GM21447 (cell line): ENCODE measurements around the gene CDK5RAP2.

Experiments
- ATAC-seq: cut with Tn5 transposase; IDR thresholded peaks from one replicate; pipeline ENCODE4 v1.9.1; 2021; ENCODE audit not compliant: unreplicated experiment

Gene CDK5RAP2

DNA sequence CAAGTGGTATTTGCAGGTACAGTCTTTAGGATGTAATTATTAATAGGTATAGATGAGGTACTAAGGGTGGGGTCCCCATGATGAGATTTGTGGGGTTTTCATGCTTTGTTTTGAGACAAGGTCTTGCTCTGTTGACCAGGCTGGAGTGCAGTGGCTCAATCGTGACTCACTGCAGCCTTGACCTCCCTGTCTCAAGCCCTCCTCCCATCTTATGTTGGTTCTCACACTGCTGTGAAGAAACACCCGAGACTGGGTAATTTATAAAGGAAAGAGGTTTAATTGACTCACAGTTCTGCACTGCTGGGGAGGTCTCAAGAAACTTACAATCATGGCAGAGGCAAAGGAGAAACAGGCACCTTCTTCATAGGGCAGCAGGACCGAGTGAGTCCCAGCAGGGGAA is 217.5 kb downstream of the CDK5RAP2 start:
- ATAC-seq = no peak

- no peak for ATAC-seq
Measured at GRCh38 chr9:120361551-120361950, 218.4 kb downstream of the CDK5RAP2 start.

GRCh38 chr9:120360510-120360909 is 219.5 kb downstream of the CDK5RAP2 start:
- no peak for ATAC-seq

DNA sequence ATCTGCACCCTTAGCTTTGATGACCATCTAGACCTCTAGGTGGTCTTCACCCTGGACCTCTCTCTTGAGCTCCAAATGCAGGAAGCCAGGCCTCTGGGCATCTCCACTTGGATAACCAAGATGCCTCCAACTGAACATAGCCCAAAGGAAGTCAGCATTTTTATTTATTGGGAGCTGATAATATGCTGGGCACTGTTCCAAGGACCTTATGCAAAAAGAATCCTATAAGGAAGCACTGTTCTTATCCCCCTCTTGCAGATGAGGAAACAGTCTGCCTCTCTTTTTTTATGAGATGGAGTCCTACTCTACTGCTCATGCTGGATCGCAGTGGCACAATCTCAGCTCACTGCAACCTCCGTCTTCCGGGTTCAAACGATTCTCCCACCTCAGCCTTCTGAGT is 219.9 kb downstream of the CDK5RAP2 start:
- no peak for ATAC-seq

GRCh38 chr9:120358877-120359276 is 221.1 kb downstream of the CDK5RAP2 start:
- ATAC-seq = no peak

- ATAC-seq = no peak
Measured at GRCh38 chr9:120353506-120353905, 226.5 kb downstream of the CDK5RAP2 start.

- ATAC-seq = no peak
Measured at GRCh38 chr9:120351106-120351505, 228.9 kb downstream of the CDK5RAP2 start.

GRCh38 chr9:120350596-120350995 is 229.4 kb downstream of the CDK5RAP2 start:
- ATAC-seq = no peak

GRCh38 chr9:120348951-120349429 is 231.0 kb downstream of the CDK5RAP2 start:
- ATAC-seq = no peak

DNA sequence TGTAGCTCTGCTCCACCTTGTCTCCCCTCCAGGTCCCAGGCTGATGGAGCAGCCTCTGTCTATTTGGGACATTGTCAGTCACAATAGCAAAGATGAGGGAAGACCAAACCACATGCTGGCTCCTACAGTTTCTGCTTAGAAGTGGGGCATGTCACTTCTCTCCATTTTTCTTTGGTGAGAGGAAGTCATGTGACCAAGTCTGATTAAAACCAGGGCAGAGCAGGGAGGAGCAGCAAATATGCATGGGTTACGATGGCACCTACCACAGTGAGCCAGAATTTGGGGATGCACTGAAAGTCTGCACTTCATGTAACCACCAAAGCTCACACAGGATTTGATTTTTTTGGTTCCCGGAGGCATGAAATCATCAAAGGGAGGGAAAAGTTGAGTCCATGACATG is 234.6 kb downstream of the CDK5RAP2 start:
- no peak for ATAC-seq

DNA sequence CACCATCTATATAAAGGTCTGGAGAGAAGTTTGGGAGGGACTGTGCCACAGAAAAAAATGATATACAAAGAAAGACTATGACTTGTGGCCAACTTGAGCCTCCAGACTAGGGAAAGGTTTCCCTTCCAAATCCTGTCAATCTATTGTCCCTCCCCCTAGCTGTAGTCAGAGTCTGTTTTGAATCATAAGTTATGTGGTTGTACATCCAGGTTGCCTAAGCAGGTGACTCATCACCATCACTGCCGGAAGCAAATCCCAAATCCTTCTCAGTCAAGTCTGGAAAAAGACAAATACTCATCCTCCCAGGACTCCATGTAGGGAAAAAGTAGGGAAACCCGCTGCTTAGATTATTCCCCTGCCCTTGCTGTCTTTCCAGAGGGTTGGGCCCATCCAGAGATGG is 235.7 kb downstream of the CDK5RAP2 start:
- ATAC-seq = no peak

- no peak for ATAC-seq
Measured at GRCh38 chr9:120343416-120343815, 236.6 kb downstream of the CDK5RAP2 start.
